HG02970 (cell line): Measurements from ENCODE around the gene PCDHB16.
"Not testable (repeated sequence)": the region's sequence is repeated elsewhere in the genome, so short reads cannot be mapped to it uniquely, and the experiment has no call there.

Source experiments
- ATAC-seq: cut with Tn5 transposase; IDR thresholded peaks from one replicate; pipeline ENCODE4 v1.9.1; 2021; ENCODE audit warnings: mild to moderate bottlenecking, moderate library complexity, moderate number of reproducible peaks; ENCODE audit not compliant: unreplicated experiment, low FRiP score

The PCDHB16 gene

DNA sequence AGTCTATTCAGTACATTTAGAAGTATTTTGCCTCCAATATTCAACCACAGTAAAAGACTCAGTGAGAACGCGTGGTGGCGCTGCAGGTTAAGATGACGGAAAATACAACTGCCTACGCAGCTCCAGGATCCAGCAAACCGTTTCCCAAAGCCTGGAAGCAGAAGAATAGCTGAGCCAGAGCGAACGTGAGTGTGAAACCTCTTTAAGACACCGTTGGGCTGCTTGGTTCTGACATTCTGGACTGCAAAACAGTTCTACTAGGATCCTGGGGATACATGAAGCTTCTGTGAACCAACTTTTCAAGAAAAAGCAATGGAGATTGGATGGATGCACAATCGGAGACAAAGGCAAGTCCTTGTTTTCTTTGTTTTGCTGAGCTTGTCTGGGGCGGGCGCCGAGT, at the start of gene PCDHB16:
Gene PCDHB16, plus strand, starts transcription at position 140 of the 400 bp plus-strand sequence. Its CDS starts 173 bp downstream, at position 313.
- ATAC-seq: no peak

DNA sequence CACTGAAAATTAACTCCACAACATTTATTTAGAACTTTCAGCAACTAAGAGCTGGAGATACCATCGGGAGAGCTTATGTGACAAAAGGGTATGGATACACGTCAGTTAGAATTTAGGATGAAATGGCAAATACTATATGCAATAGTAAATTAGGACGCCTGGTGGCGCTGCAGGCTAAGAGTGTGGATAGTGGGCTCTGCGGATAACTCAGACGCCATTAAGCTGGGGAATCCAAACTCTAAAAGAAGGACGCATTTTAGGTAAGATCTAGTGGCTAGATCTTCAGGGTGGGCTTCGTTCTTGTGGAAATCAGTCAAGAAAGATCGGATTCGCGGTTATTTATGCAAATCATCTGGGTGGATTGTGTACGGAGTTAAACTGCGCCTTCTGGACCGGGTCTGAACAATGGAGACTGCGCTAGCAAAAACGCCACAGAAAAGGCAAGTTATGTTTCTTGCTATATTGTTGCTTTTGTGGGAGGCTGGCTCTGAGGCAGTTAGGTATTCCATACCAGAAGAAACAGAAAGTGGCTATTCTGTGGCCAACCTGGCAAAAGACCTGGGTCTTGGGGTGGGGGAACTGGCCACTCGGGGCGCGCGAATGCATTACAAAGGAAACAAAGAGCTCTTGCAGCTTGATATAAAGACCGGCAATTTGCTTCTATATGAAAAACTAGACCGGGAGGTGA, 47.0 kb upstream of the PCDHB16 start, which contains the start of gene PCDHB5:
Gene PCDHB5, plus strand, starts transcription at position 177 of the 688 bp plus-strand sequence. Its CDS starts 229 bp downstream, at position 406.
- no peak for ATAC-seq

DNA sequence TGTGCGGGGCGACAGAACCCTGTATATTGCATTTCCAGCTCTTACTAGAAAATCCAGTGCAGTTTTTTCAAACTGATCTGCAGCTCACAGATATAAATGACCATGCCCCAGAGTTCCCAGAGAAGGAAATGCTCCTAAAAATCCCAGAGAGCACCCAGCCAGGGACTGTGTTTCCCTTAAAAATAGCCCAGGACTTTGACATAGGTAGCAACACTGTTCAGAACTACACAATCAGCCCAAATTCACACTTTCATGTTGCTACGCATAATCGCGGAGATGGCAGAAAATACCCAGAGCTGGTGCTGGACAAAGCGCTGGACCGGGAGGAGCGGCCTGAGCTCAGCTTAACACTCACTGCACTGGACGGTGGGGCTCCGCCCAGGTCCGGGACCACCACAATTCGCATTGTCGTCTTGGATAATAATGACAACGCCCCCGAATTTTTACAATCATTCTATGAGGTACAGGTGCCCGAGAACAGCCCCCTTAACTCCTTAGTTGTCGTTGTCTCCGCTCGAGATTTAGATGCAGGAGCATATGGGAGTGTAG, 46.4 kb upstream of the PCDHB16 start:
- ATAC-seq: no peak

DNA sequence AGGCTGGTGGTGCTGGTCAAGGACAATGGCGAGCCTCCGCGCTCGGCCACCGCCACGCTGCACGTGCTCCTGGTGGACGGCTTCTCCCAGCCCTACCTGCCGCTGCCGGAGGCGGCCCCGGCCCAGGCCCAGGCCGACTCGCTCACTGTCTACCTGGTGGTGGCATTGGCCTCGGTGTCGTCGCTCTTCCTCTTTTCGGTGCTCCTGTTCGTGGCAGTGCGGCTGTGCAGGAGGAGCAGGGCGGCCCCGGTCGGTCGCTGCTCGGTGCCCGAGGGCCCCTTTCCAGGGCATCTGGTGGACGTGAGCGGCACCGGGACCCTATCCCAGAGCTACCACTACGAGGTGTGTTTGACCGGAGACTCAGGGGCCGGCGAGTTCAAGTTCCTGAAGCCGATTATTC, 44.8 kb upstream of the PCDHB16 start:
- not testable (repeated sequence) for ATAC-seq

DNA sequence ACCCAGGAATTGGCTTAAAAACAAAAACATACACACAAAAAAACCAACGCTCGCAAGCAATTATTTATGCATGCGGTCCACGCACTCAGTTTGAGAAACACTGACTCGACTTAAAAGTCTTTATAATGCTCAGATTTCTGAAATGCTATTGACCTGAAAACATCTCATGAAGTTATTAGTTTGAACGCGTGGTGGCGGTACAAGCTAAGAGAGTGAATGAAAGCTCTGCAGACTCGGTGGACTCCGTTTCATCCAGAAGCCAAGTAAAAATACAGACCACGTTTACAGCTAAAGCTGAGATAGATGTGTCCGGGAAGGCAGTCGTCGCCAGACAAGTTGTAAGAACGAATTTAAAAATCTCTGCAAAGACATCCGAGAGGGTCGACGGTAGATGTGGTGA, 32.4 kb upstream of the PCDHB16 start, which contains the start of gene PCDHB6:
Gene PCDHB6, plus strand, starts transcription at position 246 of the 400 bp plus-strand sequence. CDS start 201 bp downstream, outside the sequence.
- ATAC-seq: no peak

DNA sequence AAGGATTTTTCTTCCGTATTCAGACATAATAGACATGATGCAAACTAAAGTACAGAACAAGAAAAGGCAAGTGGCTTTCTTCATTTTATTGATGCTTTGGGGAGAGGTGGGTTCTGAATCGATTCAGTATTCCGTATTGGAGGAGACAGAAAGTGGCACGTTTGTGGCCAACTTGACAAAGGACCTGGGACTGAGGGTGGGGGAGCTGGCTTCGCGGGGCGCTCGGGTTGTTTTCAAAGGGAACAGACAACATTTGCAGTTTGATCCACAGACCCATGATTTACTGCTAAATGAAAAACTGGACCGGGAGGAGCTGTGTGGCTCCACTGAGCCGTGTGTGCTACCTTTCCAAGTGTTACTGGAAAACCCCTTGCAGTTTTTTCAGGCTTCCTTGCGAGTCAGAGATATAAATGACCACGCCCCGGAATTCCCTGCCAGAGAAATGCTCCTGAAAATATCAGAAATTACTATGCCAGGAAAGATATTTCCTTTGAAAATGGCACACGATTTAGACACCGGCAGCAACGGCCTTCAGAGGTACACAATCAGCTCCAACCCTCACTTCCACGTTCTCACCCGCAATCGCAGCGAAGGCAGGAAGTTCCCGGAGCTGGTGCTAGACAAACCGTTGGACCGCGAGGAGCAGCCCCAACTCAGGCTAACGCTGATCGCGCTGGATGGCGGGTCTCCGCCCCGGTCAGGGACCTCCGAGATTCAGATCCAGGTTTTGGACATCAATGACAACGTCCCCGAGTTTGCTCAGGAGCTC, 31.8 kb upstream of the PCDHB16 start:
- no peak for ATAC-seq

DNA sequence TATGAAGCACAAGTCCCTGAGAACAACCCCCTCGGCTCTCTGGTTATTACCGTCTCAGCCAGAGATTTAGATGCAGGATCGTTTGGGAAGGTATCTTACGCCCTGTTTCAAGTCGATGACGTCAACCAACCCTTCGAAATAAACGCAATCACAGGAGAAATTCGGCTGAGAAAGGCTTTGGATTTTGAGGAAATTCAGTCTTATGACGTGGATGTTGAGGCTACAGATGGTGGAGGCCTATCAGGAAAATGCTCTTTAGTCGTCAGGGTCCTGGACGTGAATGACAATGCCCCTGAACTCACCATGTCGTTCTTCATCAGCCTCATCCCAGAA, 31.2 kb upstream of the PCDHB16 start:
- no peak for ATAC-seq

DNA sequence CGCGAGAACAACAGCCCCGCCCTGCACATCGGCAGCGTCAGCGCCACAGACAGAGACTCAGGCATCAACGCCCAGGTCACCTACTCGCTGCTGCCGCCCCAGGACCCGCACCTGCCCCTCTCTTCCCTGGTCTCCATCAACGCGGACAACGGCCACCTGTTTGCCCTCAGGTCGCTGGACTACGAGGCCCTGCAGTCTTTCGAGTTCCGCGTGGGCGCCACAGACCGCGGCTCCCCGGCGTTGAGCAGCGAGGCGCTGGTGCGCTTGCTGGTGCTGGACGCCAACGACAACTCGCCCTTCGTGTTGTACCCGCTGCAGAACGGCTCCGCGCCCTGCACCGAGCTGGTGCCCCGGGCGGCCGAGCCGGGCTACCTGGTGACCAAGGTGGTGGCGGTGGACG, 30.6 kb upstream of the PCDHB16 start:
- not testable (repeated sequence) for ATAC-seq

DNA sequence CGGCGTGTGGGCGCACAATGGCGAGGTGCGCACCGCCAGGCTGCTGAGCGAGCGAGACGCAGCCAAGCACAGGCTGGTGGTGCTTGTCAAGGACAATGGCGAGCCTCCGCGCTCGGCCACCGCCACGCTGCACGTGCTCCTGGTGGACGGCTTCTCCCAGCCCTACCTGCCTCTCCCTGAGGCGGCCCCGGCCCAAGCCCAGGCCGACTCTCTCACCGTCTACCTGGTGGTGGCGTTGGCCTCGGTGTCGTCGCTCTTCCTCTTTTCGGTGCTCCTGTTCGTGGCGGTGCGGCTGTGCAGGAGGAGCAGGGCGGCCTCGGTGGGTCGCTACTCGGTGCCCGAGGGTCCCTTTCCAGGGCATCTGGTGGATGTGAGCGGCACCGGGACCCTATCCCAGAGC, 30.1 kb upstream of the PCDHB16 start:
- not testable (repeated sequence) for ATAC-seq

DNA sequence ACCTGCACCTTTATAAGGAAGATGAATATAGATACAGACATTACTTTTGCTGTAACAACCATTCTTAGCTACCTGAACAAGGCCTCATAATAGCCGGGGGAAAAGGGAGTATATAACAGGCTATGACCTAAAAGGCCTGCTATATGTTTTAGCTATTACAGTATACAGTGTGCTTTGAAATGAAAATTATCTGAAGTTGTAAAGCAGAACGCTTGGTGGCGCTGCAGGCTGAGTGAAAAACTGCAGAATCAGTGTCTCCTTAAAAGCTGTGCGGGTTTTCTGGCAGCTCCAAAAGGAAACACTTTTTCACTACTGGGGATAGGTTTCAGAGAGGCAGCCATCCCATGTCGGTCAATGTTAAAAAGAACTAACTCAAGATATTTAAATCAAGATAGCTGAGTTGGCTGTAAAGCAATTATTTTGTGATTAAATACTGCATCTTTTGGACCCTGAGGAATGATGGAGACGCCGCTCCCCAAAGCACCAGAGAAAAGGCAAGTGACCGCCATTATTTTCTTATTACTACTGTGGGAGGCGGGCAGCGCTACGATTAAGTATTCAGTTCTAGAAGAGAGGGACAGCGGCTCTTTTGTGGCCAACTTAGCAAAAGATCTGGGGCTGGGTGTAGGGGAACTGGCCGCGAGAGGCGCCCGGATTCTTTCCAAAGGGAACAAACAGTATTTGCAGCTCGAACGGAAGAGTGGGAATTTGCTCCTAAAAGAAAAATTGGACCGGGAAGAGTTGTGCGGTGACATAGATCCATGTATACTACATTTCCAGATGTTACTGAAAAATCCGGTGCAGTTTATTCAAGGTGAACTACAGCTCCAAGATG, 26.4 kb upstream of the PCDHB16 start:
- ATAC-seq: no peak

DNA sequence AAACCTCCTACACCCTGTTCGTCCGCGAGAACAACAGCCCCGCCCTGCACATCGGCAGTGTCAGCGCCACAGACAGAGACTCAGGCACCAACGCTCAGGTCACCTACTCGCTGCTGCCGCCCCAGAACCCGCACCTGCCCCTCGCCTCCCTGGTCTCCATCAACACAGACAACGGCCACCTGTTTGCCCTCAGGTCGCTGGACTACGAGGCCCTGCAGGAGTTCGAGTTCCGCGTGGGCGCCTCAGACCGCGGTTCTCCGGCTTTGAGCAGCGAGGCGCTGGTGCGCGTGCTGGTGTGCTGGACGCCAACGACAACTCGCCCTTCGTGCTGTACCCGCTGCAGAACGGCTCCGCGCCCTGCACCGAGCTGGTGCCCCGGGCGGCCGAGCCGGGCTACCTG, 24.8 kb upstream of the PCDHB16 start:
- not testable (repeated sequence) for ATAC-seq

DNA sequence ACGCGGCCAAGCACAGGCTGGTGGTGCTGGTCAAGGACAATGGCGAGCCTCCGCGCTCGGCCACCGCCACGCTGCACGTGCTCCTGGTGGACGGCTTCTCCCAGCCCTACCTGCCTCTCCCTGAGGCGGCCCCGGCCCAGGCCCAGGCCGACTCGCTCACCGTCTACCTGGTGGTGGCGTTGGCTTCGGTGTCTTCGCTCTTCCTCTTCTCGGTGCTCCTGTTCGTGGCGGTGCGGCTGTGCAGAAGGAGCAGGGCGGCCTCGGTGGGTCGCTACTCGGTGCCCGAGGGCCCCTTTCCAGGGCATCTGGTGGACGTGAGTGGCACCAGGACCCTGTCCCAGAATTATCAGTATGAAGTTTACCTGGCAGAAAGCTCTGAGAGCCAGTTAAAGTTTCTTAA, 24.3 kb upstream of the PCDHB16 start:
- ATAC-seq: not testable (repeated sequence)

DNA sequence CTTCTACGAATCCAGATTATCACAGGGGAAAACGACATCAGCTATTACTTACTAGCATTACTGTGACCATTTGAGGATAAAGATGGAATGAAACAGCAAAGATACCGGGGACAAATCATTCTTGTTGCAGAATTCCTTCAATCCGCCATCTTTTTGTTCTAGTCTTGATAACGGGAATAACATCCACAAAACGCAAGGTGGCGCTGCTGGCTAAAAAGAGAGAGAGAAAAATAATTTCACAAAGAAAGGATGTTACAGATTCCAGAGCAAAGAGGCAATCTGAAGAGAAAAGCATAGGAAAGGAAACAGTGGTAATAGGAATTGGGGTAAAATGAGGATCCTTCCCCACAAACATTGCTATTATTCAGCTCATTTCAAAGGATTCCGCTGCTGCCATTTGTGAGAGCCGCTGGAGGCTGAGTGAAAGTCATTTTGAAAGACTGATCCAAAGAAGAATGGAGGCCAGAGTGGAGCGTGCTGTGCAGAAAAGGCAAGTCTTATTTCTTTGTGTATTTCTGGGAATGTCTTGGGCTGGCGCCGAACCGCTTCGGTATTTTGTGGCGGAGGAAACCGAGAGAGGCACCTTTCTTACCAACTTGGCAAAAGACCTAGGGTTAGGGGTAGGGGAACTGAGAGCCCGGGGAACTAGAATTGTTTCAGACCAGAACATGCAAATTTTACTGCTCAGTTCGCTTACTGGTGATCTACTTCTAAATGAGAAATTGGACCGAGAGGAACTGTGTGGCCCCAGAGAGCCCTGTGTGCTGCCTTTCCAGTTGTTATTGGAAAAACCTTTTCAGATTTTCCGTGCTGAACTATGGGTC, 9.6 kb upstream of the PCDHB16 start, which contains the start of gene PCDHB7:
Gene PCDHB7, plus strand, starts transcription at position 264 of the 824 bp plus-strand sequence. Its CDS starts 192 bp downstream, at position 456.
- ATAC-seq: no peak

DNA sequence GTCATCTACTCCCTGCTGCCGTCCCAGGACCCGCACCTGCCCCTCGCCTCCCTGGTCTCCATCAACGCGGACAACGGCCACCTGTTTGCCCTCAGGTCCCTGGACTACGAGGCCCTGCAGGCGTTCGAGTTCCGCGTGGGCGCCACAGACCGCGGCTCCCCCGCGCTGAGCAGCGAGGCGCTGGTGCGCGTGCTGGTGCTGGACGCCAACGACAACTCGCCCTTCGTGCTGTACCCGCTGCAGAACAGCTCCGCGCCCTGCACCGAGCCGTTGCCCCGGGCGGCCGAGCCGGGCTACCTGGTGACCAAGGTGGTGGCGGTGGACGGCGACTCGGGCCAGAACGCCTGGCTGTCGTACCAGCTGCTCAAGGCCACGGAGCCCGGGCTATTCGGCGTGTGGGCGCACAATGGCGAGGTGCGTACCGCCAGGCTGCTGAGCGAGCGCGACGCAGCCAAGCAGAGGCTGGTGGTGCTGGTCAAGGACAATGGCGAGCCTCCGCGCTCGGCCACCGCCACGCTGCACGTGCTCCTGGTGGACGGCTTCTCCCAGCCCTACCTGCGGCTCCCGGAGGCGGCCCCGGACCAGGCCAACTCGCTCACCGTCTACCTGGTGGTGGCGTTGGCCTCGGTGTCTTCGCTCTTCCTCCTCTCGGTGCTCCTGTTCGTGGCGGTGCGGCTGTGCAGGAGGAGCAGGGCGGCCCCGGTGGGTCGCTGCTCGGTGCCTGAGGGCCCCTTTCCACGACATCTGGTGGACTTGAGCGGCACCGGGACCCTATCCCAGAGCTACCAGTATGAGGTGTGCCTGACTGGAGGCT, 7.7 kb upstream of the PCDHB16 start:
- not testable (repeated sequence) for ATAC-seq

DNA sequence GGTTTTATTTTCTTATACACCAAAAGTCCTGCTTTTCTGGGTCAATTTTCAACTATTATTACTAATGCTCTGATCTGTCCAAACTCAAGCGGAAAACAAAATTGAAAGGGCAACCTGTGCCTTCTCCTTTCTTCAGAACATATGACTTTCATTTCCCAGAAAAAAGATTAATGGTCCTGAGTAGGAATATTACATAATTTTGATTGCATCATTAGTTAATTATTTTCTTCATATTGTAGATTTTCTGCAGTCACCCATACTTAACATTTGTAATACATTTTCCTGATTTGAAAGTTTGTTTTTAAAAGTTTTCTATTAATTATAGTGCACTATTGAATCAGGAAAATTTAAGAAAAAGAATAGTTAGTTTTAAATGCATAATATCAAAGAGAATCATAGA, 6.3 kb upstream of the PCDHB16 start:
- no peak for ATAC-seq

DNA sequence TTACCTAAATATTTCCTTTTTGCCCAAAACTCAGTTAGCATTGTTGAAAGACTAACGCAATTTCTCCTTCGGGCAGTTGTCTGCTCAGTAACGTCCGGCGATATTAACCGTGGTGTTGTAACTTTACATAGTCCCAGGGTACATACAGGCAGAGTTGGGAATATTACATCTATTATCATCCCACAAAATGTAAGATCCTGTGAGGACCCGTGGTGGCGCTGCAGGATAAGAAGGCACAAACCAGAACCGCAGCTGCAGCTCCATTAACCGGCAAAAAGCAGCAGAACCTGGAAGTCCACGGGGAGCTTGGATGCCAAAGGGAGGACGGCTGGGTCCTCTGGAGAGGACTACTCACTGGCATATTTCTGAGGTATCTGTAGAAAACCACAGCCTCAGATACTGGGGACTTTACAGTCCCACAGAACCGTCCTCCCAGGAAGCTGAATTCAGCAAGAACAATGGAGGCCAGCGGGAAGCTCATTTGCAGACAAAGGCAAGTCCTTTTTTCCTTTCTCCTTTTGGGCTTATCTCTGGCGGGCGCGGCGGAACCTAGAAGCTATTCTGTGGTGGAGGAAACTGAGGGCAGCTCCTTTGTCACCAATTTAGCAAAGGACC, 4.5 kb upstream of the PCDHB16 start, which contains the start of gene PCDHB8:
Gene PCDHB8, plus strand, starts transcription at position 214 of the 615 bp plus-strand sequence. Its CDS starts 245 bp downstream, at position 459.
- not testable (repeated sequence) for ATAC-seq

DNA sequence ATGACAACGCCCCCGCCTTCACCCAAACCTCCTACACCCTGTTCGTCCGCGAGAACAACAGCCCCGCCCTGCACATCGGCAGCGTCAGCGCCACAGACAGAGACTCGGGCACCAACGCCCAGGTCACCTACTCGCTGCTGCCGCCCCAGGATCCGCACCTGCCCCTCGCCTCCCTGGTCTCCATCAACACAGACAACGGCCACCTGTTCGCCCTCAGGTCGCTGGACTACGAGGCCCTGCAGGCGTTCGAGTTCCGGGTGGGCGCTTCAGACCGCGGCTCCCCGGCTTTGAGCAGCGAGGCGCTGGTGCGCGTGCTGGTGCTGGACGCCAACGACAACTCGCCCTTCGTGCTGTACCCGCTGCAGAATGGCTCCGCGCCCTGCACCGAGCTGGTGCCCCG, 2.8 kb upstream of the PCDHB16 start:
- ATAC-seq: not testable (repeated sequence)

DNA sequence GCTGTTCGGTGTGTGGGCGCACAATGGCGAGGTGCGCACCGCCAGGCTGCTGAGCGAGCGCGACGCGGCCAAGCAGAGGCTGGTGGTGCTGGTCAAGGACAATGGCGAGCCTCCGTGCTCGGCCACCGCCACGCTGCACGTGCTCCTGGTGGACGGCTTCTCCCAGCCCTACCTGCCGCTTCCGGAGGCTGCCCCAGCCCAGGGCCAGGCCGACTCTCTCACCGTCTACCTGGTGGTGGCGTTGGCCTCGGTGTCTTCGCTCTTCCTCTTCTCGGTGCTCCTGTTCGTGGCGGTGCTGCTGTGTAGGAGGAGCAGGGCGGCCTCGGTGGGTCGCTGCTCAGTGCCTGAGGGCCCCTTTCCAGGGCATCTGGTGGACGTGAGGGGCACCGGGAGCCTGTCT, 2.3 kb upstream of the PCDHB16 start:
- not testable (repeated sequence) for ATAC-seq
